HepG2 (cell line): ENCODE measurements around the gene SFMBT1. TPM values are rescaled to one million over a fixed set of nuclear protein-coding genes. Genes with fewer than 3 reads are reported as not detected.

ENCODE experiments used
- ATAC-seq: fragments of 200-7000 bp; cut with Tn5 transposase; 3 replicates; pipeline ENCODE4 v1.9.1; 2020; ENCODE audit warnings: mild to moderate bottlenecking, moderate library complexity
- BruUV-seq: library from RNA; stranded (reverse); fragments of 400-500 nt; replicated peaks from 2 replicates; lab custom pipeline; 2021; lab: Mats Ljungman, UMichigan
- CTCF ChIA-PET: fragments of 300-600 bp; formaldehyde crosslinking; extraction: SDS; loops from one replicate; lab custom pipeline; 2021; ENCODE audit warnings: low total read pairs, inconsistent platforms, low intra/inter-chr PET ratio; lab: Yijun Ruan, JAX
- POLR2A ChIA-PET: fragments of 350-600 bp; sonication (Branson Sonifier 250); formaldehyde crosslinking; loops from one replicate; lab custom pipeline; 2020; ENCODE audit warnings: antibody characterized with exemption, inconsistent platforms; lab: Yijun Ruan, JAX
- DNase-seq: peaks from one replicate; pipeline ENCODE4 v3.0.0-alpha.2; 2015; ENCODE audit warnings: low spot score
- FAIRE-seq: peaks from 3 replicates; lab custom pipeline; 2011; peaks lifted over from hg19 to GRCh38; lab: Jason Lieb, UNC
- H2AFZ ChIP-seq: one replicate; pipeline ENCODE4 v1.6.1; 2011; ENCODE audit warnings: low read length, inconsistent platforms
- H3K27ac ChIP-seq: fragments of 300-600 bp; 3 replicates; pipeline ENCODE4 v1.8.0; 2011; ENCODE audit warnings: mixed run types, mild to moderate bottlenecking, mixed read lengths, low read length, inconsistent platforms; ENCODE audit not compliant: insufficient read depth; ENCODE audit errors: extremely low read length
- H3K27me3 ChIP-seq, 2 experiments: fragments of 200-600 bp in 1 of 2; 2 replicates in 1 of 2; 3 replicates in 1 of 2; pipeline versions ENCODE4 v1.6.0 to v1.8.0; 2011; ENCODE audit warnings: low read length in 2 of 2, mild to moderate bottlenecking in 2 of 2, moderate library complexity in 2 of 2, inconsistent platforms in 1 of 2; ENCODE audit not compliant: insufficient read depth in 2 of 2, control insufficient read depth in 1 of 2
- H3K36me3 ChIP-seq, 2 experiments: fragments of 200-600 bp in 1 of 2; replicated peaks in 1 of 2; 2 replicates in 1 of 2; 3 replicates in 1 of 2; pipeline versions ENCODE4 v1.5.1 to v1.8.0; 2011; ENCODE audit warnings: low read length in 2 of 2, inconsistent platforms in 1 of 2; ENCODE audit not compliant: insufficient read depth in 2 of 2, control insufficient read depth in 1 of 2
- H3K4me1 ChIP-seq: 2 replicates; pipeline ENCODE4 v1.5.1; 2012; ENCODE audit warnings: low read length, inconsistent platforms; ENCODE audit not compliant: insufficient read depth
- H3K4me2 ChIP-seq: 2 replicates; pipeline ENCODE4 v1.6.0; 2011; ENCODE audit warnings: low read depth, low read length, inconsistent platforms
- H3K4me3 ChIP-seq, 3 experiments: fragments of 200-600 bp in 1 of 3; sonication (generic), shearing (Covaris generic) in 1 of 3; replicated peaks in 1 of 3; 2 replicates each; pipeline ENCODE4 v1.5.1; 2011 to 2016; ENCODE audit warnings: low read length in 3 of 3, inconsistent platforms in 2 of 3, low read depth in 2 of 3, mild to moderate bottlenecking in 2 of 3, control low read depth in 1 of 3, mixed read lengths in 1 of 3; ENCODE audit not compliant: insufficient read depth in 1 of 3
- H3K79me2 ChIP-seq: one replicate; pipeline ENCODE4 v1.6.1; 2011; ENCODE audit warnings: low read length, inconsistent platforms; ENCODE audit not compliant: insufficient read depth
- H3K9ac ChIP-seq: 2 replicates; pipeline ENCODE4 v1.6.0; 2011; ENCODE audit warnings: mild to moderate bottlenecking, low read depth, low read length, inconsistent platforms; ENCODE audit not compliant: insufficient read depth
- H3K9me3 ChIP-seq: 2 replicates; pipeline ENCODE4 v1.5.1; 2012; ENCODE audit warnings: mild to moderate bottlenecking, low read length
- H4K20me1 ChIP-seq: 2 replicates; pipeline ENCODE4 v1.6.0; 2011; ENCODE audit warnings: inconsistent platforms, mild to moderate bottlenecking, low read length, moderate library complexity; ENCODE audit not compliant: insufficient read depth
- GABPB1 ChIP-seq: IDR thresholded peaks from 2 replicates; pipeline ENCODE4 v1.6.1; 2016; ENCODE audit warnings: mild to moderate bottlenecking, missing genetic modification reagents, moderate library complexity, missing compliant biosample characterization
- TSC22D2 ChIP-seq: sonication (generic); formaldehyde crosslinking; IDR thresholded peaks from 2 replicates; pipeline ENCODE4 v1.5.1; 2020; ENCODE audit warnings: missing genetic modification reagents, mild to moderate bottlenecking, borderline replicate concordance
- WGBS: methylation state at CpG from one replicate; pipeline ENCODE4 v1.1.6; 2017; ENCODE audit warnings: low lambda C conversion rate; 5-methylcytosine and 5-hydroxymethylcytosine counted together
- in situ Hi-C: cut with HindIII; loops from 2 replicates; pipeline ENCODE4 v1.10.0; 2017; ENCODE audit warnings: low pct_unique_long_range_greater_than_20kb; ENCODE audit not compliant: extremely low pct_ligation_motif_present
- intact Hi-C: fragments of 100-400 bp; cut with micrococcal nuclease; formaldehyde crosslinking; loops from one replicate; pipeline ENCODE4 v1.10.0; 2022; ENCODE audit not compliant: unreplicated experiment
- polyA plus RNA-seq, 8 experiments: library from polyadenylated mRNA; depleted of rRNA in 3 of 8; stranded (reverse) in 7 of 8; unstranded in 1 of 8; fragments of >200 nt; fragmentation: Illumina TruSeq in 4 of 8; extraction: Trizol in 4 of 8; gene quantifications; 2 replicates each; pipeline versions ENCODE4 v1.2.1 to v1.2.3, GENCODE V29; 2011 to 2016; ENCODE audit warnings: low read depth in 4 of 8, missing spikeins in 1 of 8, mixed read lengths in 1 of 8; ENCODE audit not compliant: insufficient read depth in 1 of 8
- total RNA-seq, 5 experiments: library from RNA; depleted of rRNA; stranded (reverse); fragments of >200 nt; fragmentation: Illumina TruSeq; extraction: Trizol; gene quantifications; 2 replicates each; pipeline ENCODE4 v1.2.3, GENCODE V29; 2016; ENCODE audit warnings: low read depth in 1 of 5
- TF ChIP-seq, protein P1 (sequence below): sonication (generic); formaldehyde crosslinking; IDR thresholded peaks from 2 replicates; pipeline ENCODE4 v1.4.0; 2020; ENCODE audit warnings: missing genetic modification reagents

SFMBT1 gene
- total and polyA plus RNA-seq, 2 of the 13 experiments (the other 11 are each of a cell fraction or from before 2014, with no cell fraction given) = 3.8 to 12.8 TPM

DNA sequence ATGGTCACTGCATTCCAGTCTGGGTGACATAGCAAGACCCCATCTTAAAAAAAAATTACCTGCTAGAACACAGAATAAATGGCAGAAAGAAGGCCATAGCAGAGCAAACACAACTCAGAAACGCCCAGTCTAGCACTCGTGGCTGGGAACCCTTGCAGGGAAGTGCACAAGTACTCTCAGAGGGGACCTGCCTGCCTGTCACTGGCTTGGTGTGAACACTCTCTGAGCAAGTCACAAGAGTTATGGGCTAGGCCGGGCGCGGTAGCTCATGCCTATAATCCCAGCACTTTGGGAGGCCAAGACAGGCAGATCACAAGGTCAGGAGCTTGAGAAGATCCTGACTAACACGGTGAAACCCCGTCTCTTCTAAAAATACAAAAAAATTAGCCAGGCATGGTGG lies 17.2 kb downstream of the SFMBT1 start:
- H3K27ac ChIP-seq = no peak overlapping the region
- H3K4me2 ChIP-seq = no peak overlapping the region
- WGBS = 96% methylated on average over 7 of the region's 7 CpGs
- peaks cover 36% of the 10 kb centered on the region for H3K4me1 ChIP-seq
- FAIRE-seq (no peak), ATAC-seq (no peak), DNase-seq (no peak)
- no peaks in the 10 kb centered on the region for H4K20me1 ChIP-seq
- no peak overlapping the region for H3K9ac ChIP-seq
- no peak overlapping the region for H2AFZ ChIP-seq
- no peak overlapping the region for H3K4me3 ChIP-seq
- TF ChIP-seq GABPB1 = no peak
- TF ChIP-seq, protein P1, sequence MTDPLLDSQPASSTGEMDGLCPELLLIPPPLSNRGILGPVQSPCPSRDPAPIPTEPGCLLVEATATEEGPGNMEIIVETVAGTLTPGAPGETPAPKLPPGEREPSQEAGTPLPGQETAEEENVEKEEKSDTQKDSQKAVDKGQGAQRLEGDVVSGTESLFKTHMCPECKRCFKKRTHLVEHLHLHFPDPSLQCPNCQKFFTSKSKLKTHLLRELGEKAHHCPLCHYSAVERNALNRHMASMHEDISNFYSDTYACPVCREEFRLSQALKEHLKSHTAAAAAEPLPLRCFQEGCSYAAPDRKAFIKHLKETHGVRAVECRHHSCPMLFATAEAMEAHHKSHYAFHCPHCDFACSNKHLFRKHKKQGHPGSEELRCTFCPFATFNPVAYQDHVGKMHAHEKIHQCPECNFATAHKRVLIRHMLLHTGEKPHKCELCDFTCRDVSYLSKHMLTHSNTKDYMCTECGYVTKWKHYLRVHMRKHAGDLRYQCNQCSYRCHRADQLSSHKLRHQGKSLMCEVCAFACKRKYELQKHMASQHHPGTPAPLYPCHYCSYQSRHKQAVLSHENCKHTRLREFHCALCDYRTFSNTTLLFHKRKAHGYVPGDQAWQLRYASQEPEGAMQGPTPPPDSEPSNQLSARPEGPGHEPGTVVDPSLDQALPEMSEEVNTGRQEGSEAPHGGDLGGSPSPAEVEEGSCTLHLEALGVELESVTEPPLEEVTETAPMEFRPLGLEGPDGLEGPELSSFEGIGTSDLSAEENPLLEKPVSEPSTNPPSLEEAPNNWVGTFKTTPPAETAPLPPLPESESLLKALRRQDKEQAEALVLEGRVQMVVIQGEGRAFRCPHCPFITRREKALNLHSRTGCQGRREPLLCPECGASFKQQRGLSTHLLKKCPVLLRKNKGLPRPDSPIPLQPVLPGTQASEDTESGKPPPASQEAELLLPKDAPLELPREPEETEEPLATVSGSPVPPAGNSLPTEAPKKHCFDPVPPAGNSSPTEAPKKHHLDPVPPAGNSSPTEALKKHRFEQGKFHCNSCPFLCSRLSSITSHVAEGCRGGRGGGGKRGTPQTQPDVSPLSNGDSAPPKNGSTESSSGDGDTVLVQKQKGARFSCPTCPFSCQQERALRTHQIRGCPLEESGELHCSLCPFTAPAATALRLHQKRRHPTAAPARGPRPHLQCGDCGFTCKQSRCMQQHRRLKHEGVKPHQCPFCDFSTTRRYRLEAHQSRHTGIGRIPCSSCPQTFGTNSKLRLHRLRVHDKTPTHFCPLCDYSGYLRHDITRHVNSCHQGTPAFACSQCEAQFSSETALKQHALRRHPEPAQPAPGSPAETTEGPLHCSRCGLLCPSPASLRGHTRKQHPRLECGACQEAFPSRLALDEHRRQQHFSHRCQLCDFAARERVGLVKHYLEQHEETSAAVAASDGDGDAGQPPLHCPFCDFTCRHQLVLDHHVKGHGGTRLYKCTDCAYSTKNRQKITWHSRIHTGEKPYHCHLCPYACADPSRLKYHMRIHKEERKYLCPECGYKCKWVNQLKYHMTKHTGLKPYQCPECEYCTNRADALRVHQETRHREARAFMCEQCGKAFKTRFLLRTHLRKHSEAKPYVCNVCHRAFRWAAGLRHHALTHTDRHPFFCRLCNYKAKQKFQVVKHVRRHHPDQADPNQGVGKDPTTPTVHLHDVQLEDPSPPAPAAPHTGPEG = no peak
- TF ChIP-seq TSC22D2 = no peak
- no peaks in the 10 kb centered on the region for H3K9me3 ChIP-seq
- peaks cover 18% of the 10 kb centered on the region for H3K79me2 ChIP-seq
- POLR2A ChIA-PET = no interaction called here
- no TSS peak for BruUV-seq
- intact Hi-C loops = no loop called here
- in situ Hi-C loops = no loop called here
- no peaks in the 10 kb centered on the region for H3K27me3 ChIP-seq
- H3K36me3 ChIP-seq = no peaks in the 10 kb centered on the region
- CTCF ChIA-PET = no interaction called here
